ENCODE measurements around the gene TXNDC11. TPM values are rescaled to one million over a fixed set of nuclear protein-coding genes. Genes with fewer than 3 reads are reported as not detected.

TXNDC11 gene
- total RNA-seq, 1 experiment from 2014 or later, result 17.6 TPM

DNA sequence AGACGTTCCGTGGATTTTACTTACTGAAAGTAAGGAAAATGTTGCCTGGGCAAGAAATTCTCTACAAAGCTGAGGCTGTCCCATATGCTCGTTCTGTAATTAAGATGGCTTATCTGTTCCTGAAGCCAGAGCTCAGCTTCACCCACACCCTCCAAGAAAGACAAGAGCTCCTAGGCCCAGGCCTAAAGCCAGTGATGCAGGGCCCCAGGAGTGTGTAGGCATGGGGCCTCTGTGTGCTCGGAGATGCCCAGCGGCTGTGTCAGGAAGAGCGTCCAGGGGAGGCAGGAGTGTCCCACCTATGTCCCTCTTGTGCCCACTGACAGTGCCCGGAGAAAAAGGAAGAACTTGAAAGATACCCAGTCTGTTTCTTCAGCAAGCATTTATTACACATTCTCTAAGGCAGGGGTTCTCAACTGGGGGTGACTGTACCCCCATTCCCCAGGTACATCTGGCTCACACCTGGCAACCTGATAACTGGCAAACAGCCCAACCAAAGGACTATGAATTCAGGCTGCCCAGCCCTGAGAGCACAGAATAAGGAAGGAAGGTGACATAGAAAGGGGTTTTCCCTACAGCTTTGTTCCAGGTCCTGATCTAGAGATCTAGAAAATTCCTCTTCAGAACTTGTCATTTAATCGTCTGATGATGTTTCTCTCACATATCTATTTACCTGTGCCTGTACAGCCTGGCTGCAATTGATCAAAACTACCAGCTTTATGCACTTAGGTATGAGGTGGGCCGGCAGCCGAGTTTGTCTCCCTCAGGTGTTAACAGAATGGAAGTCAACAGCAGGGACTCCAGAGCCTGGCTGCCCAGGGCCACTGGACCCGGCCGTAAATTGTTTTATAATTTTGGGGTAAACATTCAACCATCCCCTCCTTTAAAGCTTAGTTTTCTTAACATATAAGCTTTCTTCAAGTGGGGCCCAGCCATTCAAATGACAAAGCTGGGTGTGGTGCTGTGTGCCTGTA lies 62.4 kb downstream of the TXNDC11 start:
- intact Hi-C loops (cut with micrococcal nuclease; ENCODE audit: unreplicated experiment), result no loop called here
- DNase-seq (ENCODE audit: low spot score), result no peak
- H3K27me3 ChIP-seq (replicated peaks; ENCODE audit: insufficient read depth, low read depth, low read length, poor library complexity), result no peaks in the 10 kb centered on the region
- no peak overlapping the region for H3K27ac ChIP-seq (ENCODE audit: low read depth, low read length, poor library complexity, severe bottlenecking)
- TF ChIP-seq, protein P1, sequence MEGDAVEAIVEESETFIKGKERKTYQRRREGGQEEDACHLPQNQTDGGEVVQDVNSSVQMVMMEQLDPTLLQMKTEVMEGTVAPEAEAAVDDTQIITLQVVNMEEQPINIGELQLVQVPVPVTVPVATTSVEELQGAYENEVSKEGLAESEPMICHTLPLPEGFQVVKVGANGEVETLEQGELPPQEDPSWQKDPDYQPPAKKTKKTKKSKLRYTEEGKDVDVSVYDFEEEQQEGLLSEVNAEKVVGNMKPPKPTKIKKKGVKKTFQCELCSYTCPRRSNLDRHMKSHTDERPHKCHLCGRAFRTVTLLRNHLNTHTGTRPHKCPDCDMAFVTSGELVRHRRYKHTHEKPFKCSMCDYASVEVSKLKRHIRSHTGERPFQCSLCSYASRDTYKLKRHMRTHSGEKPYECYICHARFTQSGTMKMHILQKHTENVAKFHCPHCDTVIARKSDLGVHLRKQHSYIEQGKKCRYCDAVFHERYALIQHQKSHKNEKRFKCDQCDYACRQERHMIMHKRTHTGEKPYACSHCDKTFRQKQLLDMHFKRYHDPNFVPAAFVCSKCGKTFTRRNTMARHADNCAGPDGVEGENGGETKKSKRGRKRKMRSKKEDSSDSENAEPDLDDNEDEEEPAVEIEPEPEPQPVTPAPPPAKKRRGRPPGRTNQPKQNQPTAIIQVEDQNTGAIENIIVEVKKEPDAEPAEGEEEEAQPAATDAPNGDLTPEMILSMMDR (conservative IDR thresholded peaks at IDR 0.05; ENCODE audit: low read depth, low read length), result no peak
- no peak for TF ChIP-seq EZH2 (IDR thresholded peaks at IDR 0.05; ENCODE audit: borderline replicate concordance, low read depth, low read length, poor library complexity, severe bottlenecking)
- H3K4me3 ChIP-seq (ENCODE audit: low read depth, low read length, poor library complexity, severe bottlenecking), result no peak overlapping the region
- CTCF ChIA-PET, result interaction anchor here (0.6 kb wide), 1 partner anchor 723 kb away, joined by 3 read pairs; no protein-coding TSS in a partner anchor
- H3K4me1 ChIP-seq (ENCODE audit: insufficient read depth, low read length, poor library complexity, severe bottlenecking), result no peaks in the 10 kb centered on the region
- no TSS peak for BruUV-seq (replicated peaks)
- H3K36me3 ChIP-seq (ENCODE audit: insufficient read depth, low read length, poor library complexity, severe bottlenecking), result peaks cover 32% of the 10 kb centered on the region
- POLR2A ChIA-PET (ENCODE audit: low non-redundant PET), result no interaction called here
- no peaks in the 10 kb centered on the region for H3K9me3 ChIP-seq (ENCODE audit: low read depth, low read length, poor library complexity, severe bottlenecking)

DNA sequence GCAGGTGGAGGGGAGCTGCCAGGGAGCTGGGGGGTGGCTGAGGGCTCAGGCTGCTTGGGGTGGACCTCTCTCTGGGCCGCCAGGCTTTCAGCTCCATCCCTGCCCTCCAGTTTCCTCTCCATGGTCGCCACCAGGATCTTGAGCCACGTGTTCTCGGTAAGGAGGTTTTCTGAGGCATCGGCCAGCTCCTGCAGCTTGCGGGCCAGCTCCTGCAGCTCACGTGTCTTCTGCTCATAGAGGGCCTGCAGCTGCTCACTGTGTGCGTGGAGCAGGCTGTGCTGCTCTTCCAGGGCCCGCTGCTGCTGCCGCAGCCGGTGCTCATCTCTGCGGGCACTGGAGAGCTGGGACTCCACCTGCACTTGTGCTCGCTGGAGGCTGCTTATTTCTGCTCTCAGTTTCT lies 63.4 kb downstream of the TXNDC11 start:
- no peak overlapping the region for H3K27ac ChIP-seq (ENCODE audit: low read depth, low read length, poor library complexity, severe bottlenecking)
- H3K36me3 ChIP-seq (ENCODE audit: insufficient read depth, low read length, poor library complexity, severe bottlenecking), result peaks cover 32% of the 10 kb centered on the region
- intact Hi-C loops (cut with micrococcal nuclease; ENCODE audit: unreplicated experiment), result no loop called here
- H3K4me1 ChIP-seq (ENCODE audit: insufficient read depth, low read length, poor library complexity, severe bottlenecking), result no peaks in the 10 kb centered on the region
- ChIA-PET CTCF (no interaction called here), POLR2A (ENCODE audit: low non-redundant PET) (no interaction called here)
- no TSS peak for BruUV-seq (replicated peaks)
- no peaks in the 10 kb centered on the region for H3K27me3 ChIP-seq (replicated peaks; ENCODE audit: insufficient read depth, low read depth, low read length, poor library complexity)
- DNase-seq (ENCODE audit: low spot score), result no peak
- no peak overlapping the region for H3K4me3 ChIP-seq (ENCODE audit: low read depth, low read length, poor library complexity, severe bottlenecking)
- no peaks in the 10 kb centered on the region for H3K9me3 ChIP-seq (ENCODE audit: low read depth, low read length, poor library complexity, severe bottlenecking)
- TF ChIP-seq, protein P1 (conservative IDR thresholded peaks at IDR 0.05; ENCODE audit: low read depth, low read length), result no peak
- TF ChIP-seq EZH2 (IDR thresholded peaks at IDR 0.05; ENCODE audit: borderline replicate concordance, low read depth, low read length, poor library complexity, severe bottlenecking), result no peak

DNA sequence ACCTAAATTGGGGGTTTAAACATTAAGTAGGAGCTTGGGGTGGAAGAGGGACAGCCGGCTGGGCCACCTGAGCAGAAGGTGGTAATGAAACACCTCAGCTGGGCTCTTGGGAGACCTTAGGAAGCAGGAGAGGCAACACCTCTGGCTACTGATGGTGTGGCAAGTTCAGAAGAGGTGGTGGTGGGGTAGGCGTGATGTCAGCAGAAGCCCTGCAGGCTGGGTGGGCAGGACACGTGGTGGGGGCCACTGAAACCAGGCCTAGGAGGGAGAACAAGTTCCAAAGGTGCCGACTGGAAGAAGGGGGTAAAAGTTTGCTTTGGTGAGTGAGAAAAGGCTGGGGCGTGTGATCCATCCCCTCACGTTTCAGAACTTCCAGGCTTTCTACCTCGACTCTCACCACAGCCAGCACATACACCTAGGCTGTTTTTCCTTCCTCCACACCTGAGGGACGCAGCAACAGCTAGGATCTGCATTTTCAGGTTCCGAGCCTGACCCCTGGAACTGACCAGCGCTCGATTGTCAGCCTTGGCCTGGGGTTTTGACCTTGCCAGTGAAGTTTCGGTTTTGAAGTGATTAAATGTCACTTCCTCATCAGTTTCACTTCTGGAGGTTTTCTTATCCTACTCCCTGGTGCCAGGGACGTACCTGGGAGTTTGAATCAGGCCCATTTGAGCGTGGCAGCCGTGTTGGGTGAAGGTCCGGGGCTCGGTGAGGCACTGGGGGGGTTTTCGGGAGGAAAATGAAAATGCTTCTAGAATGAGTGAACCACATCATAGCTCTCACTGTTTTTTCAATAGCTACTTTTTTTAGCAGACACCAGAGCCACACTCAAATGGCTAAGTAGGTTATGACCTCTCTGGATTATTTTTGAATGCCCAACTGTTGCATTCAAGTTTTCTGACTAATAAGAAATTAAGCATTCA lies 64.4 kb downstream of the TXNDC11 start:
- CTCF ChIA-PET, result no interaction called here
- H3K4me3 ChIP-seq (ENCODE audit: low read depth, low read length, poor library complexity, severe bottlenecking), result no peak overlapping the region
- no peak overlapping the region for H3K27ac ChIP-seq (ENCODE audit: low read depth, low read length, poor library complexity, severe bottlenecking)
- no peaks in the 10 kb centered on the region for H3K9me3 ChIP-seq (ENCODE audit: low read depth, low read length, poor library complexity, severe bottlenecking)
- H3K27me3 ChIP-seq (replicated peaks; ENCODE audit: insufficient read depth, low read depth, low read length, poor library complexity), result no peaks in the 10 kb centered on the region
- H3K36me3 ChIP-seq (ENCODE audit: insufficient read depth, low read length, poor library complexity, severe bottlenecking), result peaks cover 32% of the 10 kb centered on the region
- no peaks in the 10 kb centered on the region for H3K4me1 ChIP-seq (ENCODE audit: insufficient read depth, low read length, poor library complexity, severe bottlenecking)
- no TSS peak for BruUV-seq (replicated peaks)
- POLR2A ChIA-PET (ENCODE audit: low non-redundant PET), result no interaction called here
- DNase-seq (ENCODE audit: low spot score), result no peak
- intact Hi-C loops (cut with micrococcal nuclease; ENCODE audit: unreplicated experiment), result no loop called here
- no peak for TF ChIP-seq EZH2 (IDR thresholded peaks at IDR 0.05; ENCODE audit: borderline replicate concordance, low read depth, low read length, poor library complexity, severe bottlenecking)
- TF ChIP-seq, protein P1 (conservative IDR thresholded peaks at IDR 0.05; ENCODE audit: low read depth, low read length), result no peak
